ENCODE data around the gene ACVR2B. TPM values are rescaled to one million over a fixed set of nuclear protein-coding genes. Genes with fewer than 3 reads are reported as not detected.
A peak's percentile ranks its signal among the peaks of the same experiment; 100 is the strongest.

Gene ACVR2B
- total RNA-seq, 1 donor from 2014 or later: 89.5 TPM

DNA sequence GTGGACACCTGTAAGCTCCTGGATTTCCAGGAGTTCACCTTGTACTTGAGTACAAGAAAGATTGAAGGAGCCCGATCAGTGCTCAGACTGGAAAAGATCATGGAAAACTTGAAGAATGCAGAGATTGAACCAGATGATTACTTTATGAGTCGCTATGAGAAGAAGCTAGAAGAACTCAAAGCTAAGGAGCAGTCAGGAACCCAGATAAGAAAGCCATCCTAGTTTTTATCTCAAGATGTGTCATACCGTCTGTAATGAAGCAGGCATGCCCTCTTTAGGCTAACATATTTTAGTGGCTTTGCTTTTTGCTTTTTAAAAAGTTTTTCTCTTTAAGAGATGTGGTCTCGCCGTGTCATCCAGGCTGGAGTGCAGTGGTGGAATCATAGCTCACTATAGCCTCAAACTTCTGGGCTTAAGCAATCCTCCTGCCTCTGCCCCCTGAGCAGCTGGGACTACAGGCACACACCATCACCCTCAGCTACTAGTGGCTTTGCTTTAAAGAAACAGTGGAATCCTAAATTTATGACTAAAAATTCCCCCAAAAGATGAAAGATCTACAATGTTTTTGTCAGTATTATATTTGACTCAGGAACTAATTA, 70.5 kb downstream of the ACVR2B start:
- H3K36me3 Mint-ChIP-seq: peaks cover 25% of the 10 kb centered on the region
- H3K36me3 ChIP-seq: no peaks in the 10 kb centered on the region

DNA sequence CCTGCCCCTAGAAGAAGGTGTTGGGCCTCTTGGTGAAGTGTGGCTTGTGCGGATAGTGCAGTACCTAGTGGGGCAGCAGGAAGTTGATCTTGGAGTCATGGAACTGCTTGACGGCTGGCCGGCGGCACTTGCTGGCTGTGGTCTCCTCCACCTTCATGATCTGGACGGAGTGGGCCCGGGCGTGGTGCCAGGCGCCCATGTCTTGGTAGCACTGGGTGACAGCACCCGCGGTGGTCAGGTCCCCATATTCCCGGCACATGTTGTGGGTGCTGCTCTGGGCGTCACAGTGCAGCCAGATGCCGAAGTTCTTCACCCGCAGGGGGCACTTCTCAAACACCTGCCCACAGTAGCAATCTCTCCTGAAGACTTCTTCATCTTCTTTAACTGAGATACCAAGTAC, 73.1 kb downstream of the ACVR2B start:
- H3K4me2 ChIP-seq: no peak overlapping the region
- H3K27me3 Mint-ChIP-seq (ENCODE audit: insufficient read depth, low read depth): peaks cover 2% of the 10 kb centered on the region
- H3K36me3 ChIP-seq: no peaks in the 10 kb centered on the region
- H3K4me3 ChIP-seq: no peak overlapping the region
- peaks cover 1% of the 10 kb centered on the region for H3K4me1 Mint-ChIP-seq
- H3K4me3 Mint-ChIP-seq: no peak overlapping the region
- H2AFZ ChIP-seq (replicated peaks): no peak overlapping the region
- H3K27ac ChIP-seq: no peak overlapping the region
- no peak overlapping the region for H3K27ac Mint-ChIP-seq
- H3K4me1 ChIP-seq: no peaks in the 10 kb centered on the region
- TF ChIP-seq EZH2 (IDR thresholded peaks at IDR 0.05) (no peak), EZH2phosphoT487 (IDR thresholded peaks at IDR 0.05) (no peak)
- TF ChIP-seq, protein P1, sequence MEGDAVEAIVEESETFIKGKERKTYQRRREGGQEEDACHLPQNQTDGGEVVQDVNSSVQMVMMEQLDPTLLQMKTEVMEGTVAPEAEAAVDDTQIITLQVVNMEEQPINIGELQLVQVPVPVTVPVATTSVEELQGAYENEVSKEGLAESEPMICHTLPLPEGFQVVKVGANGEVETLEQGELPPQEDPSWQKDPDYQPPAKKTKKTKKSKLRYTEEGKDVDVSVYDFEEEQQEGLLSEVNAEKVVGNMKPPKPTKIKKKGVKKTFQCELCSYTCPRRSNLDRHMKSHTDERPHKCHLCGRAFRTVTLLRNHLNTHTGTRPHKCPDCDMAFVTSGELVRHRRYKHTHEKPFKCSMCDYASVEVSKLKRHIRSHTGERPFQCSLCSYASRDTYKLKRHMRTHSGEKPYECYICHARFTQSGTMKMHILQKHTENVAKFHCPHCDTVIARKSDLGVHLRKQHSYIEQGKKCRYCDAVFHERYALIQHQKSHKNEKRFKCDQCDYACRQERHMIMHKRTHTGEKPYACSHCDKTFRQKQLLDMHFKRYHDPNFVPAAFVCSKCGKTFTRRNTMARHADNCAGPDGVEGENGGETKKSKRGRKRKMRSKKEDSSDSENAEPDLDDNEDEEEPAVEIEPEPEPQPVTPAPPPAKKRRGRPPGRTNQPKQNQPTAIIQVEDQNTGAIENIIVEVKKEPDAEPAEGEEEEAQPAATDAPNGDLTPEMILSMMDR (IDR thresholded peaks at IDR 0.05): no peak
- H3K9me3 ChIP-seq (ENCODE audit: low read depth): no peaks in the 10 kb centered on the region
- no peak for DNase-seq (ENCODE audit: low spot score)
- no peaks in the 10 kb centered on the region for H3K9me3 Mint-ChIP-seq
- H3K9ac ChIP-seq: no peak overlapping the region
- H3K79me2 ChIP-seq (ENCODE audit: low read depth): no peaks in the 10 kb centered on the region
- H4K20me1 ChIP-seq (ENCODE audit: low read depth): peaks cover 2% of the 10 kb centered on the region
- no peaks in the 10 kb centered on the region for H3F3A ChIP-seq (ENCODE audit: low read depth)
- no peaks in the 10 kb centered on the region for H3K27me3 ChIP-seq
- H3K36me3 Mint-ChIP-seq: peaks cover 29% of the 10 kb centered on the region

More for the DNA sequence above, 70.5 kb downstream of the ACVR2B start:
- Histone ChIP-seq H2AFZ (replicated peaks) (no peak overlapping the region), H3K9me3 (ENCODE audit: low read depth) (no peaks in the 10 kb centered on the region), H3K4me3 (no peak overlapping the region), H4K20me1 (ENCODE audit: low read depth) (peaks cover 6% of the 10 kb centered on the region), H3K27ac (no peak overlapping the region), H3K4me1 (peaks cover 20% of the 10 kb centered on the region), H3K4me2 (no peak overlapping the region), H3K79me2 (ENCODE audit: low read depth) (no peaks in the 10 kb centered on the region), H3K27me3 (no peaks in the 10 kb centered on the region), H3F3A (ENCODE audit: low read depth) (peaks cover 5% of the 10 kb centered on the region), H3K9ac (no peak overlapping the region)
- Mint-ChIP-seq H3K9me3 (no peaks in the 10 kb centered on the region), H3K4me3 (no peak overlapping the region), H3K27me3 (ENCODE audit: insufficient read depth, low read depth) (no peaks in the 10 kb centered on the region), H3K4me1 (peaks cover 4% of the 10 kb centered on the region), H3K27ac (no peak overlapping the region)
- no peak for TF ChIP-seq EZH2 (IDR thresholded peaks at IDR 0.05)
- TF ChIP-seq, protein P1 (IDR thresholded peaks at IDR 0.05): no peak
- DNase-seq (ENCODE audit: low spot score): no peak

DNA sequence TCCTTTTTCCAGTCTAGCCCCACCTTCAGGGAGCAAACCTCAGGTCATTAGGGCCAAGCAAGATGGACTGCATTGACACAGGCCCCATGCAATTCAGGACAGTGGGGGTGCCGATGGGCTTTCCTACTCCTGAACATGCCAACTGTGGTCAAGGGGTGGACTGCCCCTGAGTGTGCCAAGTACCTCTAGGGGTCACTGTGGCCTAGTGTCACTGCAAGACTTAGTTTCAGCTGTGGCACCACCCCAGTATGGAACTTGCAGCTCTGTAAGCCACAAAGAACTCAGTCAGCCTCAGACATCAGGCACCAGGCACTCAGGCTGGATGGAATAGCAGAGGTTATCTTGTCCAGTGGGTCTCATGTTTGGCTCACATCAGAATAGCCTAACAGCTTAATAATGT, 74.8 kb downstream of the ACVR2B start:
- no peaks in the 10 kb centered on the region for H3K27me3 ChIP-seq
- no peak overlapping the region for H3K4me2 ChIP-seq
- Mint-ChIP-seq H3K9me3 (no peaks in the 10 kb centered on the region), H3K36me3 (peaks cover 28% of the 10 kb centered on the region), H3K4me3 (no peak overlapping the region), H3K27me3 (ENCODE audit: insufficient read depth, low read depth) (peaks cover 2% of the 10 kb centered on the region), H3K4me1 (peaks cover 5% of the 10 kb centered on the region), H3K27ac (no peak overlapping the region)
- H3K79me2 ChIP-seq (ENCODE audit: low read depth): no peaks in the 10 kb centered on the region
- H2AFZ ChIP-seq (replicated peaks): no peak overlapping the region
- no peak overlapping the region for H3K27ac ChIP-seq
- peaks cover 6% of the 10 kb centered on the region for H3K4me1 ChIP-seq
- no peaks in the 10 kb centered on the region for H4K20me1 ChIP-seq (ENCODE audit: low read depth)
- no peaks in the 10 kb centered on the region for H3F3A ChIP-seq (ENCODE audit: low read depth)
- H3K9ac ChIP-seq: no peak overlapping the region
- no peak for TF ChIP-seq EZH2 (IDR thresholded peaks at IDR 0.05)
- TF ChIP-seq, protein P1 (IDR thresholded peaks at IDR 0.05): peak; percentile 52
- no peaks in the 10 kb centered on the region for H3K9me3 ChIP-seq (ENCODE audit: low read depth)
- H3K4me3 ChIP-seq: no peak overlapping the region
- DNase-seq (ENCODE audit: low spot score): peak; percentile 70
- H3K36me3 ChIP-seq: no peaks in the 10 kb centered on the region
